ENCODE measurements around the gene SRRM5. TPM values are rescaled to one million over a fixed set of nuclear protein-coding genes. Genes with fewer than 3 reads are reported as not detected.

The SRRM5 gene
- total RNA-seq, 1 experiment from 2014 or later = 0.70 TPM

DNA sequence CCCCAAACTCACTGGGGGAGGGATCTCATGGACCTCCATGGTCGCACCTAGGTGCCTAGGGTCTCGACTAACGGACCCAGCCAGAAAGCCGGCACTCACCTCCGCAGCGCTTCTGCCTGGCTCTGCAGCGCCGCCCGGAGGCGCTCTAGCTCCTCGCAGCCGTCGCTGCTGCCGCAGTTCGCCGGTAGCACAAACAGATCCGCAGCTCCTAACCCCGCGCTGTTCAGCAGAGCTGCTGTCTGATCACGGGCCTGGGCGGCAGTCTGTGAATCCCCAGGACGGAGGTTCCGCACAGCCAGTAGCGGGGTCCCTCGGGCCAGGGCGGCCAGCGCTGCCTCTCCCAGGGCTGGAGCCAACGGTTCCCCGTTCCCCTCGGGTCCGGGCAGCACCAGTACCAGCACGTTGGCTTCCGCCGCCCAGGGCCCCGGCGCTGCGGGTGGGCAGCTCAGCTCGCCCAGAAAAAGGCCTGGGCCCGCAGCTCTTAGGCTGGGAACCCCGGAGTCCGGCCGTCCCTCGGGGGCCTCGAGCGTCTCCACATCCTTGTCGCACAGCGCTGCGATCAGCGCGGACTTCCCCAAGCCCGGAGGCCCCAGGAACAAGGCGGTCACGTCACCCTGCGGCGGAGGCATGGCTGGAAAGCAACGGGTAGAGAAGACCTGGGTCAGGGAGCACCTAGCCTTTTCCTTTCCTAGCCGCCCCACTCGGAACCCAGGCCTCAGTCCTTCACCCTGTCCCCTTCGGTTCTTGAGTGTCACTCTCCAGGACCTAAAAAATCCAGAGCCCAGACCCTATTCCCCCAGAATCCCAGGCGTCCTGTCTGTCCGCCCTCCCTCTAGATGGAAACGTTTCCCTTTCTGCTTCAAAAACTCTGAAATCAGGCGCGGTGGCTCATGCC is 16.9 kb upstream of the SRRM5 start:
- H3K36me3 Mint-ChIP-seq (ENCODE audit: insufficient read depth in 1 of 3, low read depth in 3 of 3) = peaks cover 16 to 38% (median 36%) of the 10 kb centered on the region in 3 experiments
- Histone ChIP-seq H3K4me2 (ENCODE audit: insufficient read depth, insufficient read length, low read length) (peak overlapping the region; percentile 79), H3K4me1 (ENCODE audit: insufficient read depth, low read length) (0 out of 2 replicates have a peak, but pooled peaks cover 3% of the 10 kb centered on the region), H4K20me1 (ENCODE audit: control insufficient read depth, insufficient read depth, insufficient read length) (no peaks in the 10 kb centered on the region), H2AK5ac (ENCODE audit: insufficient read length, low read length) (no peak overlapping the region), H3K27me3 (ENCODE audit: insufficient read depth, low read length) (no peaks in the 10 kb centered on the region), H4K5ac (ENCODE audit: insufficient read length, low read depth, low read length) (no peak overlapping the region), H2BK5ac (ENCODE audit: insufficient read length, low read length) (no peak overlapping the region), H2BK15ac (ENCODE audit: low read depth, low read length) (no peak overlapping the region), H3K23me2 (ENCODE audit: insufficient read length, low read depth, low read length, poor library complexity, severe bottlenecking) (peaks cover 20% of the 10 kb centered on the region), H4K8ac (replicated peaks; ENCODE audit: insufficient read length, low read depth, low read length) (no peak overlapping the region), H2BK120ac (ENCODE audit: low read depth, low read length, poor library complexity, severe bottlenecking) (no peak overlapping the region), H3K9me3 (ENCODE audit: control insufficient read depth, low read depth, low read length) (no peaks in the 10 kb centered on the region), H3K4ac (ENCODE audit: low read depth, low read length) (no peak overlapping the region), H3K18ac (ENCODE audit: insufficient read length, low read depth, low read length) (peak overlapping the region; percentile 37), H3K79me2 (ENCODE audit: insufficient read depth, low read length) (peaks cover 4% of the 10 kb centered on the region; the same call in 1 of the 2 replicates), H2BK20ac (ENCODE audit: low read depth, low read length, poor library complexity, severe bottlenecking) (no peak overlapping the region), H2BK12ac (ENCODE audit: insufficient read length, low read depth, low read length) (no peak overlapping the region), H3T11ph (ENCODE audit: low read length) (no peak overlapping the region), H3K23ac (ENCODE audit: insufficient read length, low read depth, low read length) (no peak overlapping the region), H3K14ac (ENCODE audit: insufficient read depth, low read length) (peak overlapping the region; percentile 42; the same call in 1 of the 2 replicates), H3K56ac (ENCODE audit: insufficient read length, low read depth, low read length) (no peak overlapping the region), H2AFZ (ENCODE audit: low read length) (no peak overlapping the region), H3K79me1 (ENCODE audit: insufficient read depth, low read depth, low read length, poor library complexity, severe bottlenecking) (no peaks in the 10 kb centered on the region), H4K91ac (ENCODE audit: insufficient read length, low read depth, low read length) (no peak overlapping the region), H3K27ac (ENCODE audit: insufficient read length, low read depth, low read length) (no peak overlapping the region), H3K9ac (ENCODE audit: extremely low read depth, insufficient read length, low read length) (peak overlapping the region; percentile 71)
- H3K4me3 Mint-ChIP-seq = peak overlapping the region; percentile 92 to 95
- peak; percentile 84 for DNase-seq
- H3K9me3 Mint-ChIP-seq = no peaks in the 10 kb centered on the region; a peak in 1 of 5 replicates
- no CpG with 5 or more reads among the region's 64 CpGs for WGBS (ENCODE audit: extremely low coverage, insufficient read length, low lambda C conversion rate)
- H3K4me1 Mint-ChIP-seq = peaks cover 18 to 25% of the 10 kb centered on the region in 2 experiments
- TF ChIP-seq, protein P1, sequence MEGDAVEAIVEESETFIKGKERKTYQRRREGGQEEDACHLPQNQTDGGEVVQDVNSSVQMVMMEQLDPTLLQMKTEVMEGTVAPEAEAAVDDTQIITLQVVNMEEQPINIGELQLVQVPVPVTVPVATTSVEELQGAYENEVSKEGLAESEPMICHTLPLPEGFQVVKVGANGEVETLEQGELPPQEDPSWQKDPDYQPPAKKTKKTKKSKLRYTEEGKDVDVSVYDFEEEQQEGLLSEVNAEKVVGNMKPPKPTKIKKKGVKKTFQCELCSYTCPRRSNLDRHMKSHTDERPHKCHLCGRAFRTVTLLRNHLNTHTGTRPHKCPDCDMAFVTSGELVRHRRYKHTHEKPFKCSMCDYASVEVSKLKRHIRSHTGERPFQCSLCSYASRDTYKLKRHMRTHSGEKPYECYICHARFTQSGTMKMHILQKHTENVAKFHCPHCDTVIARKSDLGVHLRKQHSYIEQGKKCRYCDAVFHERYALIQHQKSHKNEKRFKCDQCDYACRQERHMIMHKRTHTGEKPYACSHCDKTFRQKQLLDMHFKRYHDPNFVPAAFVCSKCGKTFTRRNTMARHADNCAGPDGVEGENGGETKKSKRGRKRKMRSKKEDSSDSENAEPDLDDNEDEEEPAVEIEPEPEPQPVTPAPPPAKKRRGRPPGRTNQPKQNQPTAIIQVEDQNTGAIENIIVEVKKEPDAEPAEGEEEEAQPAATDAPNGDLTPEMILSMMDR (conservative IDR thresholded peaks at IDR 0.05) = peak; percentile 97
- H3K27me3 Mint-ChIP-seq (ENCODE audit: low read depth) = no peaks in the 10 kb centered on the region
- H3K27ac Mint-ChIP-seq = peak overlapping the region; percentile 77 to 99 (median 99); a peak in 5 of 7 replicates
